Measurements from ENCODE around the gene MPO. TPM values are rescaled to one million over a fixed set of nuclear protein-coding genes. Genes with fewer than 3 reads are reported as not detected.

The MPO gene
- total RNA-seq, 4 donors from 2014 or later, result 0.24 to 0.45 TPM; not detected in 2

- no peak overlapping the region for H3K27ac ChIP-seq
- intact Hi-C loops (cut with DNase I), result no loop called here
These were observed 46.2 kb downstream of the MPO start for GRCh38 chr17:58234512-58234911.

GRCh38 chr17:58233543-58233942 is 47.2 kb downstream of the MPO start:
- TF ChIP-seq CTCF (IDR thresholded peaks at IDR 0.05) (no peak), POLR2A (IDR thresholded peaks at IDR 0.05) (no peak)
- WGBS, 2 donors, result 68 to 69% methylated on average over 3 of the region's 3 CpGs
- Histone ChIP-seq H3K9me3 (no peaks in the 10 kb centered on the region), H3K36me3 (no peaks in the 10 kb centered on the region), H3K4me1 (no peaks in the 10 kb centered on the region), H3K27me3 (no peaks in the 10 kb centered on the region), H3K27ac (no peak overlapping the region), H3K4me3 (replicated peaks in 1 of 3) (no peak overlapping the region)
- no peak for DNase-seq
- intact Hi-C loops (cut with DNase I), result no loop called here

More at GRCh38 chr17:58234512-58234911, 46.2 kb downstream of the MPO start:
- H3K4me3 ChIP-seq (replicated peaks in 1 of 3), result no peak overlapping the region
- TF ChIP-seq POLR2A (IDR thresholded peaks at IDR 0.05), result no peak
- TF ChIP-seq CTCF (IDR thresholded peaks at IDR 0.05), result no peak
- H3K27me3 ChIP-seq, result no peaks in the 10 kb centered on the region
- 83 to 93% methylated on average over 3 of the region's 3 CpGs for WGBS, 2 donors
- no peaks in the 10 kb centered on the region for H3K4me1 ChIP-seq
- H3K9me3 ChIP-seq, result no peaks in the 10 kb centered on the region
- H3K36me3 ChIP-seq, result no peaks in the 10 kb centered on the region
- no peak for DNase-seq

GRCh38 chr17:58232707-58233156 is 48.0 kb downstream of the MPO start:
- WGBS, 2 donors, result 53 to 61% methylated on average over 12 of the region's 12 CpGs

GRCh38 chr17:58231641-58232040 is 49.1 kb downstream of the MPO start:
- H3K36me3 ChIP-seq, result no peaks in the 10 kb centered on the region

More at GRCh38 chr17:58232707-58233156, 48.0 kb downstream of the MPO start:
- no peaks in the 10 kb centered on the region for H3K27me3 ChIP-seq
- no peak overlapping the region for H3K27ac ChIP-seq
- H3K4me3 ChIP-seq (replicated peaks in 1 of 3), result no peak overlapping the region
- DNase-seq, result no peak
- no peaks in the 10 kb centered on the region for H3K36me3 ChIP-seq
- H3K9me3 ChIP-seq, result no peaks in the 10 kb centered on the region
- no peak for TF ChIP-seq POLR2A (IDR thresholded peaks at IDR 0.05)
- no peak for TF ChIP-seq CTCF (IDR thresholded peaks at IDR 0.05)
- no peaks in the 10 kb centered on the region for H3K4me1 ChIP-seq
- intact Hi-C loops (cut with DNase I), result no loop called here

GRCh38 chr17:58229881-58230280 is 50.9 kb downstream of the MPO start:
- Histone ChIP-seq H3K27ac (no peak overlapping the region), H3K4me3 (replicated peaks in 1 of 3) (no peak overlapping the region), H3K27me3 (no peaks in the 10 kb centered on the region), H3K9me3 (no peaks in the 10 kb centered on the region), H3K36me3 (no peaks in the 10 kb centered on the region), H3K4me1 (no peaks in the 10 kb centered on the region)
- TF ChIP-seq POLR2A (IDR thresholded peaks at IDR 0.05) (no peak), CTCF (IDR thresholded peaks at IDR 0.05) (no peak)
- 87 to 88% methylated on average over 4 of the region's 4 CpGs for WGBS, 2 donors
- intact Hi-C loops (cut with DNase I), result no loop called here
- DNase-seq, result no peak

More at GRCh38 chr17:58231641-58232040, 49.1 kb downstream of the MPO start:
- no peak overlapping the region for H3K27ac ChIP-seq
- H3K27me3 ChIP-seq, result no peaks in the 10 kb centered on the region
- H3K4me1 ChIP-seq, result no peaks in the 10 kb centered on the region
- no peak overlapping the region for H3K4me3 ChIP-seq (replicated peaks in 1 of 3)
- TF ChIP-seq POLR2A (IDR thresholded peaks at IDR 0.05) (no peak), CTCF (IDR thresholded peaks at IDR 0.05) (no peak)
- DNase-seq, result no peak
- 57% methylated on average over 2 of the region's 2 CpGs for WGBS, 2 donors
- no peaks in the 10 kb centered on the region for H3K9me3 ChIP-seq
- intact Hi-C loops (cut with DNase I), result no loop called here

All from thyroid gland (tissue), 4 donors.